GM10248 (cell line): Measurements from ENCODE around the gene BICD2.

ENCODE experiments used
- CTCF ChIA-PET: fragments of 300-600 bp; sonication (Branson Sonifier 250); formaldehyde crosslinking; extraction: SDS; loops from one replicate; lab custom pipeline; 2021; ENCODE audit warnings: antibody characterized with exemption; lab: Yijun Ruan, JAX
- POLR2A ChIA-PET: fragments of 350-650 bp; sonication (Branson Sonifier 250); formaldehyde crosslinking; extraction: SDS; loops from one replicate; lab custom pipeline; 2020; ENCODE audit warnings: antibody characterized with exemption; lab: Yijun Ruan, JAX
- DNase-seq: peaks from one replicate; pipeline ENCODE4 v3.0.0; 2012; ENCODE audit errors: extremely low spot score
- TF ChIP-seq, protein P1 (sequence below): IDR thresholded peaks from 2 replicates; pipeline ENCODE4 v1.5.1; 2012; ENCODE audit warnings: mild to moderate bottlenecking, low read depth; ENCODE audit errors: extremely low read depth, missing control alignments, control extremely low read depth

BICD2 gene

DNA sequence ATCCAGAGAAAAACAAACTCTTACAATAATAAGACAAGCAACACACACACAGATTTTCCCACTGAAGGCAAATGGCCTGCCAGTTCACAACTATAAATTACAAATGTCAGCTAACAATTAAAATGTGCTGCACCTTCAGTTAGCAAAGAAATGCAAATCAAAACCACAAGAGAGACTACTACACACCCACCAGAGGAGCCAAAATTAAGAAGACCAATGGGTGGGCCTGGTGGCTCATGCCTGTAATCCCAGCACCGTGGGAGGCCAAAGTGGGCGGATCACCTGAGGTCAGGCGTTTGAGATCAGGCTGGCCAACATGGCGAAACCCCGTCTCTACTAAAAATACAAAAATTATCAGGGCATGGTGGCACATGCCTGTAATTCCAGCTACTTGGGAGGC lies 79.6 kb downstream of the BICD2 start:
- DNase-seq: no peak
- ChIA-PET POLR2A (no interaction called here), CTCF (interaction anchor here (1.0 to 1.1 kb wide), 2 partner anchors 22 to 545 kb away, joined by 3 read pairs; no protein-coding TSS in a partner anchor)
- TF ChIP-seq, protein P1, sequence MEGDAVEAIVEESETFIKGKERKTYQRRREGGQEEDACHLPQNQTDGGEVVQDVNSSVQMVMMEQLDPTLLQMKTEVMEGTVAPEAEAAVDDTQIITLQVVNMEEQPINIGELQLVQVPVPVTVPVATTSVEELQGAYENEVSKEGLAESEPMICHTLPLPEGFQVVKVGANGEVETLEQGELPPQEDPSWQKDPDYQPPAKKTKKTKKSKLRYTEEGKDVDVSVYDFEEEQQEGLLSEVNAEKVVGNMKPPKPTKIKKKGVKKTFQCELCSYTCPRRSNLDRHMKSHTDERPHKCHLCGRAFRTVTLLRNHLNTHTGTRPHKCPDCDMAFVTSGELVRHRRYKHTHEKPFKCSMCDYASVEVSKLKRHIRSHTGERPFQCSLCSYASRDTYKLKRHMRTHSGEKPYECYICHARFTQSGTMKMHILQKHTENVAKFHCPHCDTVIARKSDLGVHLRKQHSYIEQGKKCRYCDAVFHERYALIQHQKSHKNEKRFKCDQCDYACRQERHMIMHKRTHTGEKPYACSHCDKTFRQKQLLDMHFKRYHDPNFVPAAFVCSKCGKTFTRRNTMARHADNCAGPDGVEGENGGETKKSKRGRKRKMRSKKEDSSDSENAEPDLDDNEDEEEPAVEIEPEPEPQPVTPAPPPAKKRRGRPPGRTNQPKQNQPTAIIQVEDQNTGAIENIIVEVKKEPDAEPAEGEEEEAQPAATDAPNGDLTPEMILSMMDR: no peak

GRCh38 chr9:92682269-92682668 lies 82.4 kb downstream of the BICD2 start:
- TF ChIP-seq, protein P1: no peak
- ChIA-PET POLR2A (no interaction called here), CTCF (no interaction called here)
- DNase-seq: no peak

DNA sequence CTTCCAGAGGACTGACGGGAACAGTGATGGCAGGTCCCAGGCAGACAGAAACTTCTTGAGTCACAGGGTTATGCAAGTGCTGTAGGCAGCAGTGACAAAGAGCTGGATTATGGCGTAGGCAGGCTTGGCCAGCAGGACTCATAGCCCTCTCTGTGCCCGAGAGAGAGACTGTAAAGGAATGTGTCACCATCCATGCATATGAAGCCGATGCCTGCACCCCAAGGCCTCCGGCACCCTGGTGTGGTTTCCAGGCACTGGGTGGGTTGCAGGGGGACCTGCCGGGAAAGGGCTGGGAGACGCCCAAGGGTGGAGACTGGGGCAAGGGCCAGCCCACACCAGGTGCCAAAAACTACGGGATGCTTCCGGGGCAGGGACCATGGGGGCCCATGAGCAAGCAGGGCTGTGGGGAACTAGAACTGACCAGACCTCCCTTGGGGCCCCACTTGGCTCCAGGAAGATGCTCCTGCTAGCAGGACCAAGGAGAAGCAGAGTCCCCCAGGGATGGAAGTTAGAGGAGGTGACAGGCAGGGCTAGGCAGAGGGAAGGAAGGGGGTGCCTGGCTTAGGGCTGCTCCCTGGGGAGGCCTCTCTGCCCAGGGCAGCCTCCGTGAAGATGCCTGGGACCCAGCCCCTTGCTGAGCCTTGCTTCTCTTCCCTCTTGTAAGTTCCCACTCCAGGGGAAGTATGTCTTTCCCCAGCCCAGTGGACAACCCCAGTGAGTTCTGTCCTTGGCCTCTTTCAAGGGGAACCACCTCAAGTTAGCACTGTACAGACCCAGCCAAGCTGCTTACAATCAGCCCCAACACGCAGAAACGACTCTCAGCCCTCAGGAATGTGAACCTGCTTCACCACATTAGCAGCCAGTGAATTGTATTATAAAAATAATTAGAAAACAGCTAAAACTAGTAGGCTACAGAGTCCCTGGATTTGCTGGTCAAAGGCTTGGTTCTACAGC lies 84.2 kb downstream of the BICD2 start:
- ChIA-PET POLR2A (no interaction called here), CTCF (no interaction called here)
- TF ChIP-seq, protein P1: no peak
- no peak for DNase-seq

GRCh38 chr9:92679413-92680165 lies 85.0 kb downstream of the BICD2 start:
- ChIA-PET POLR2A (no interaction called here), CTCF (no interaction called here)
- no peak for DNase-seq
- TF ChIP-seq, protein P1: no peak

DNA sequence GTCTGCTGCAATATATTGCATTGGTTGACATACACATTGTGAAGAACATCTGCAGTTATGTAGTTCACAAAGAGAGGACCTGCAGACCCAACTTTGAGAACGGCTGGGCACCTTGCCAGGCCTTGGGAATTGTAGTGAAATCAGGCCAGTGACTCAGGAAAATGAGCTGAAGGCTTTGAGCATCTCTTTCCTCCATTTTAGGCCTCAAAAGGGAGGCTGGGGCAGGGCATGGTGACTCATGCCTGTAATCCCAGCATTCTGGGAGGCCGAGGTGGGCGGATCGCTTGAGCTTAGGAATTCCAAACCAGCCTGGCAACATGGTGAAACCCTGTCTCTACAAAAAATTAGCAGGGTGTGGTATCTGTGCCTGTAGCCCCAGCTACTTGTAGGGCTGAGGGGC lies 93.3 kb downstream of the BICD2 start:
- DNase-seq: no peak
- ChIA-PET POLR2A (interaction anchor here (0.6 kb wide), 1 partner anchor 1434 kb away, joined by 5 read pairs; no protein-coding TSS in a partner anchor), CTCF (interaction anchor here (1.4 to 2.0 kb wide), 5 partner anchors 27 to 533 kb away, joined by 3 to 8 read pairs (median 4); no protein-coding TSS in a partner anchor)
- TF ChIP-seq, protein P1: no peak

DNA sequence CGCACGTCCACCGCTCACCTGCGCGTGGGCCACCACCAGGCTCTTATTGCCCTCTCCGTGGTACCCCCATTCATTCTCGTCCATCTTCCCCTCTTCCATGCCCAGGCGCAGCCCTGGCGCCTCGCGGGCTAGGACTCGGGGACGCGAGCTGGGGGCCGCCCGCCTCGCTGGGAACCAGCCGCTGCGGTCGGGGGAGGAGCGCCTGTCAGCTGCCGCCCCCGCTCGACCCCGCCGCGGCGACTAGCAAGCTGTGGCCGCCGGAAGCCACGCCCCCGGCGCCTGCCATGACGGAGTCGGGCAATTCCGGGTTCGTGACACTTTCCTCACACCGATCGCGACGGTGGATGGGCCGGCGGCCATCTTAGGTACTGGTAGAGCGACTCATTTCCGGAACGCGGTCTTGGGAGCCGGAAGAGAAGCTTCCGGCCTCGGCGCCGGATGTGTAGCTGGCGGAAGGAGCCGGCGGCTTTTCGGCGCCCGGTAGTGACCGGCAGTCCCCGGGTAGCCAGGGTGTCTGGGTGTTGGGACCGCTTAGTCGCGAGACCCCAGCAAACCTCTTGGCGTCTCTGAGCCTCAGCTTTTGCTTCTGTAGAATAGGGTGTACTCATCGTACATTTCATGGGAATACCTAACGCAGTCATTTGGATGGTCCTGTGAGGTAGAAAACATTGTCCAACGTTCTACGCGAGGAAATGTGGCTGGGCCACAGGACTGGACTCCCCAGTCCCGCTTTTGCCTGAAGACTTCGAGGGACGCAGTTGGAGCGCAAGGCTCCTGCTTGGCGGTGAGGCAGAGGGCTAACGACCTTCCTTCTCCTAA lies 94.5 kb downstream of the BICD2 start, which contains the start of gene IPPK:
Gene IPPK (minus strand): TSS at position 242 of the 819 bp plus-strand sequence. CDS start 143 bp downstream, at position 99.
- TF ChIP-seq, protein P1: no peak
- CTCF ChIA-PET: interaction anchor here (0.6 to 2.0 kb wide), 7 partner anchors 34 to 896 kb away, joined by 3 to 8 read pairs (median 3); no protein-coding TSS in a partner anchor
- POLR2A ChIA-PET: interaction anchor here (0.6 to 1.2 kb wide), 5 partner anchors 47 to 469 kb away, joined by 3 to 6 read pairs (median 3); partner anchors contain the start of gene CENPP
- DNase-seq: peak; percentile 99
